Liver (tissue), 9 donors: Measurements from ENCODE around the gene PIGQ. TPM values are rescaled to one million over a fixed set of nuclear protein-coding genes. Genes with fewer than 3 reads are reported as not detected.

Experiments
- DNase-seq: peaks from one replicate; pipeline ENCODE4 v3.0.0-alpha.2; 2017; ENCODE audit warnings: low spot score
- H3K27ac ChIP-seq, 2 donors: one replicate each; pipeline ENCODE4 v1.7.0; 2013; ENCODE audit warnings: inconsistent platforms in 2 of 2, low read length in 2 of 2, control low read depth in 1 of 2, low read depth in 1 of 2, mild to moderate bottlenecking in 1 of 2
- H3K27me3 ChIP-seq, 4 donors: one replicate each; pipeline versions ENCODE4 v1.6.1 to v1.7.0; 2013; ENCODE audit warnings: low read length in 3 of 4, inconsistent platforms in 1 of 4, mild to moderate bottlenecking in 1 of 4, moderate library complexity in 1 of 4; ENCODE audit not compliant: control insufficient read depth in 4 of 4, insufficient read depth in 4 of 4
- H3K36me3 ChIP-seq, 4 donors: one replicate each; pipeline versions ENCODE4 v1.6.1 to v1.7.0; 2013; ENCODE audit warnings: low read length in 3 of 4, mild to moderate bottlenecking in 3 of 4, low read depth in 1 of 4, moderate library complexity in 1 of 4; ENCODE audit not compliant: control insufficient read depth in 4 of 4, insufficient read depth in 3 of 4
- H3K4me1 ChIP-seq, 4 donors: one replicate each; pipeline versions ENCODE4 v1.6.1 to v1.7.0; 2013; ENCODE audit warnings: low read length in 3 of 4, mild to moderate bottlenecking in 3 of 4, moderate library complexity in 1 of 4; ENCODE audit not compliant: control insufficient read depth in 4 of 4, insufficient read depth in 4 of 4
- H3K4me3 ChIP-seq, 3 donors: one replicate each; pipeline versions ENCODE4 v1.6.1 to v1.7.0; 2013; ENCODE audit warnings: low read length in 3 of 3, control low read depth in 1 of 3, low read depth in 1 of 3, mild to moderate bottlenecking in 1 of 3
- H3K9ac ChIP-seq, 2 donors: one replicate each; pipeline ENCODE4 v1.7.0; 2013; ENCODE audit warnings: low read length in 2 of 2, mild to moderate bottlenecking in 2 of 2, moderate library complexity in 2 of 2, control low read depth in 1 of 2, low read depth in 1 of 2
- H3K9me3 ChIP-seq, 4 donors: one replicate each; pipeline versions ENCODE4 v1.6.1 to v1.7.0; 2013; ENCODE audit warnings: low read length in 3 of 4; ENCODE audit not compliant: control insufficient read depth in 4 of 4
- CTCF ChIP-seq: fragments of 150-350 bp; IDR thresholded peaks from 2 replicates; pipeline ENCODE4 v1.5.1; 2017; ENCODE audit warnings: improper control_type of control experiment, low read depth, low read length; ENCODE audit not compliant: missing input control
- EGR1 ChIP-seq, 2 donors: IDR thresholded peaks; 2 replicates each; pipeline ENCODE4 v1.6.1; 2016 to 2018; ENCODE audit warnings: antibody characterized with exemption in 2 of 2, low read depth in 2 of 2
- GABPA ChIP-seq, 2 donors: IDR thresholded peaks in 1 of 2; conservative IDR thresholded peaks in 1 of 2; 2 replicates each; pipeline ENCODE4 v1.6.1; 2016; ENCODE audit warnings: antibody characterized with exemption in 2 of 2, mild to moderate bottlenecking in 1 of 2, moderate library complexity in 1 of 2
- HNF4A ChIP-seq, 2 donors: conservative IDR thresholded peaks; 2 replicates each; pipeline ENCODE4 v1.6.1; 2016; ENCODE audit warnings: antibody characterized with exemption in 2 of 2, mild to moderate bottlenecking in 2 of 2
- HNF4G ChIP-seq: IDR thresholded peaks from 2 replicates; pipeline ENCODE4 v1.6.1; 2016; ENCODE audit warnings: antibody characterized with exemption
- JUND ChIP-seq, 2 donors: IDR thresholded peaks; 2 replicates each; pipeline ENCODE4 v1.6.1; 2016; ENCODE audit warnings: antibody characterized with exemption in 2 of 2
- MAX ChIP-seq: IDR thresholded peaks from 2 replicates; pipeline ENCODE4 v1.6.1; 2016; ENCODE audit warnings: antibody characterized with exemption
- NR2F2 ChIP-seq: IDR thresholded peaks from 2 replicates; pipeline ENCODE4 v1.6.1; 2016; ENCODE audit warnings: antibody characterized with exemption
- RAD21 ChIP-seq, 2 donors: IDR thresholded peaks; 2 replicates each; pipeline ENCODE4 v1.6.1; 2016; ENCODE audit warnings: antibody characterized with exemption in 2 of 2, mild to moderate bottlenecking in 2 of 2
- REST ChIP-seq: IDR thresholded peaks from 2 replicates; pipeline ENCODE4 v1.6.1; 2016; ENCODE audit warnings: antibody characterized with exemption, mild to moderate bottlenecking
- RXRA ChIP-seq, 2 donors: IDR thresholded peaks; 2 replicates each; pipeline ENCODE4 v1.6.1; 2017 to 2018; ENCODE audit warnings: antibody characterized with exemption in 2 of 2, mild to moderate bottlenecking in 1 of 2
- YY1 ChIP-seq: IDR thresholded peaks from 2 replicates; pipeline ENCODE4 v1.6.1; 2016; ENCODE audit warnings: antibody characterized with exemption, mild to moderate bottlenecking
- ZBTB33 ChIP-seq: IDR thresholded peaks from 2 replicates; pipeline ENCODE4 v1.6.1; 2016; ENCODE audit warnings: antibody characterized with exemption
- WGBS: extraction: QIAGEN DNeasy Blood & Tissue Kit; methylation state at CpG from one replicate; pipeline ENCODE4 v1.1.7; 2013; 5-methylcytosine and 5-hydroxymethylcytosine counted together
- polyA plus RNA-seq, 2 donors: library from polyadenylated mRNA; stranded (reverse) in 1 of 2; unstranded in 1 of 2; fragments of 200-250 nt in 1 of 2; fragments of >200 nt in 1 of 2; fragmentation: Nextera tagmentation in 1 of 2; extraction: Ambion mirVana in 1 of 2; gene quantifications; one replicate each; pipeline versions ENCODE4 v1.2.1 to v1.2.3, GENCODE V29; 2013 to 2015
- total RNA-seq, 2 donors: library from RNA; depleted of rRNA; stranded (reverse); fragments of >200 nt; gene quantifications; one replicate each; pipeline ENCODE4 v1.2.3, GENCODE V29; 2014
- donor health status: healthy.
- donor health status: healthy.
- donor health status: healthy.
- donor health status: healthy.
- donor health status: healthy.

PIGQ gene
- total and polyA plus RNA-seq, 4 donors, result 16.8 to 144 (median 20.6) TPM

GRCh38 chr16:585351-585750 is 15.6 kb downstream of the PIGQ start:
- peaks cover 14 to 50% (median 38%) of the 10 kb centered on the region in 4 donors for H3K4me1 ChIP-seq
- DNase-seq, result no peak

GRCh38 chr16:586047-586644 is 16.4 kb downstream of the PIGQ start:
- Histone ChIP-seq H3K4me1 (peaks cover 14 to 57% (median 44%) of the 10 kb centered on the region in 4 donors), H3K36me3 (no peaks in the 10 kb centered on the region), H3K27me3 (no peaks in the 10 kb centered on the region), H3K9ac (no peak overlapping the region), H3K4me3 (no peak overlapping the region), H3K27ac (no peak overlapping the region), H3K9me3 (no peaks in the 10 kb centered on the region)
- 62% methylated on average over 16 of the region's 16 CpGs for WGBS
- DNase-seq, result no peak
- TF ChIP-seq REST (no peak), YY1 (no peak), JUND (IDR thresholded peaks at IDR 0.05) (no peak), EGR1 (IDR thresholded peaks at IDR 0.05; ENCODE audit: low read depth in 2 of 2) (no peak), NR2F2 (no peak), ZBTB33 (no peak)

More at GRCh38 chr16:585351-585750, 15.6 kb downstream of the PIGQ start:
- no peaks in the 10 kb centered on the region for H3K36me3 ChIP-seq
- H3K27ac ChIP-seq, result no peak overlapping the region
- 11% methylated on average over 10 of the region's 10 CpGs for WGBS
- H3K9me3 ChIP-seq, result no peaks in the 10 kb centered on the region
- H3K9ac ChIP-seq, result no peak overlapping the region
- H3K4me3 ChIP-seq, result no peak overlapping the region
- no peaks in the 10 kb centered on the region for H3K27me3 ChIP-seq
- TF ChIP-seq ZBTB33 (no peak), GABPA (IDR thresholded peaks at IDR 0.05 in 1 of 2, conservative IDR thresholded peaks at IDR 0.05 in 1 of 2) (no peak), RAD21 (IDR thresholded peaks at IDR 0.05) (peak in 1 of 2 donors; percentile 54), RXRA (IDR thresholded peaks at IDR 0.05) (peak; percentile 50 to 61), HNF4A (conservative IDR thresholded peaks at IDR 0.05) (peak; percentile 61 to 76), CTCF (peak; percentile 32), HNF4G (no peak), EGR1 (IDR thresholded peaks at IDR 0.05; ENCODE audit: low read depth in 2 of 2) (no peak), MAX (no peak)
